Glutamatergic neuron (in vitro differentiated cells): ENCODE results near the gene MTLN. TPM values are rescaled to one million over a fixed set of nuclear protein-coding genes. Genes with fewer than 3 reads are reported as not detected.

ENCODE experiments used
- DNase-seq: peaks from one replicate; pipeline ENCODE4 v3.0.0; 2022
- H3K27ac Mint-ChIP-seq: one replicate; pipeline ENCODE4 v1.8.0; 2020; ENCODE audit warnings: mild to moderate bottlenecking, mixed read lengths, inconsistent platforms; ENCODE audit not compliant: unreplicated experiment
- H3K27me3 Mint-ChIP-seq: one replicate; pipeline ENCODE4 v1.8.0; 2020; ENCODE audit warnings: mild to moderate bottlenecking, moderate library complexity, mixed read lengths, inconsistent platforms; ENCODE audit not compliant: unreplicated experiment
- H3K36me3 Mint-ChIP-seq: one replicate; pipeline ENCODE4 v1.8.0; 2020; ENCODE audit warnings: mild to moderate bottlenecking, mixed read lengths, inconsistent platforms; ENCODE audit not compliant: unreplicated experiment
- H3K4me1 Mint-ChIP-seq: one replicate; pipeline ENCODE4 v1.8.0; 2020; ENCODE audit warnings: mild to moderate bottlenecking, low read depth, mixed read lengths, inconsistent platforms; ENCODE audit not compliant: unreplicated experiment
- H3K4me3 Mint-ChIP-seq: one replicate; pipeline ENCODE4 v1.8.0; 2020; ENCODE audit warnings: mild to moderate bottlenecking, mixed read lengths, inconsistent platforms; ENCODE audit not compliant: unreplicated experiment
- H3K9me3 Mint-ChIP-seq: one replicate; pipeline ENCODE4 v1.8.0; 2020; ENCODE audit warnings: mild to moderate bottlenecking, moderate library complexity, mixed read lengths, inconsistent platforms; ENCODE audit not compliant: unreplicated experiment
- CTCF ChIP-seq: fragments of 200-600 bp; sonication (generic); IDR thresholded peaks from one replicate; pipeline ENCODE4 v1.5.0; 2021; ENCODE audit not compliant: partially characterized antibody, unreplicated experiment
- total RNA-seq: library from RNA; stranded (reverse); fragmentation: NEBNext Ultra II Directional; extraction: Animal tissue kit (Norgen Biotek cat#: 25700); gene quantifications from one replicate; pipeline ENCODE4 v1.2.1, GENCODE V29; 2021; ENCODE audit not compliant: unreplicated experiment

MTLN gene
- total RNA-seq, 1 donor from 2014 or later: 16.8 TPM

- Mint-ChIP-seq H3K36me3 (peaks cover 11% of the 10 kb centered on the region), H3K4me3 (no peak overlapping the region), H3K4me1 (no peaks in the 10 kb centered on the region), H3K9me3 (peaks cover 2% of the 10 kb centered on the region), H3K27ac (no peak overlapping the region), H3K27me3 (no peaks in the 10 kb centered on the region)
- no peak for TF ChIP-seq CTCF
- DNase-seq: no peak
Observed at GRCh38 chr2:110180036-110180435, 32.3 kb downstream of the MTLN start.

- TF ChIP-seq CTCF: no peak
- Mint-ChIP-seq H3K27me3 (no peaks in the 10 kb centered on the region), H3K36me3 (no peaks in the 10 kb centered on the region), H3K4me3 (no peak overlapping the region), H3K9me3 (no peaks in the 10 kb centered on the region), H3K4me1 (no peaks in the 10 kb centered on the region), H3K27ac (no peak overlapping the region)
- DNase-seq: no peak
Observed at GRCh38 chr2:110173523-110173922, 38.8 kb downstream of the MTLN start.

- Mint-ChIP-seq H3K27ac (no peak overlapping the region), H3K36me3 (no peaks in the 10 kb centered on the region), H3K4me3 (no peak overlapping the region), H3K9me3 (no peaks in the 10 kb centered on the region), H3K27me3 (no peaks in the 10 kb centered on the region), H3K4me1 (no peaks in the 10 kb centered on the region)
- no peak for TF ChIP-seq CTCF
- no peak for DNase-seq
Observed at GRCh38 chr2:110172506-110172905, 39.8 kb downstream of the MTLN start.

- H3K4me1 Mint-ChIP-seq: no peaks in the 10 kb centered on the region
- H3K27me3 Mint-ChIP-seq: no peaks in the 10 kb centered on the region
- no peak for DNase-seq
- no peak overlapping the region for H3K27ac Mint-ChIP-seq
- no peak overlapping the region for H3K4me3 Mint-ChIP-seq
- TF ChIP-seq CTCF: no peak
- no peaks in the 10 kb centered on the region for H3K36me3 Mint-ChIP-seq
- H3K9me3 Mint-ChIP-seq: no peaks in the 10 kb centered on the region
Observed at GRCh38 chr2:110170102-110170501, 42.2 kb downstream of the MTLN start.

GRCh38 chr2:110167326-110168000, 44.9 kb downstream of the MTLN start:
- DNase-seq: no peak
- no peaks in the 10 kb centered on the region for H3K36me3 Mint-ChIP-seq
- TF ChIP-seq CTCF: no peak
- no peaks in the 10 kb centered on the region for H3K4me1 Mint-ChIP-seq
- H3K9me3 Mint-ChIP-seq: no peaks in the 10 kb centered on the region
- H3K27ac Mint-ChIP-seq: no peak overlapping the region
- no peak overlapping the region for H3K4me3 Mint-ChIP-seq
- H3K27me3 Mint-ChIP-seq: no peaks in the 10 kb centered on the region
